ENCODE data around the gene MED12L.
A peak's percentile ranks its signal among the peaks of the same experiment; 100 is the strongest.
"Not testable (repeated sequence)": the region's sequence is repeated elsewhere in the genome, so short reads cannot be mapped to it uniquely, and the experiment has no call there.

MED12L gene

DNA sequence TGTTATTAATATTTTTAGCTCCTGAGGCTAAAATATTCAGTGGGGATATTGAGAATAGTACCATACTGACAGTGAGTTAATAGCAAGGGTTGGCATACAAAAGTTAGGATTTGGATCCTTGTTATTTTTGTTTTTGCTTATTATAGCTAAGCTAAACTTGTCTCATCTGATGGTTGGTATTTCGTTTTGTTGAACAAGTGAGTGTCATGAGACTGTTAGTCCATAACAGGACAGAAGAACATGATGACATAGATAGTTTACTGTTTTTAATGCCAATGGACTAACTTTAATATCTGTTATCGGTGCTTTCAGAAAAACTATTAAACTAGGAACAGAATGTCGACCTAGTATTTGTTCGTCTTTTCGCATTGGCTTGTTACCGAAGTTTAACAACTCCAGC is 69.1 kb downstream of the MED12L start:
- no peak overlapping the region for H3K4me3 ChIP-seq (ENCODE audit: low read length in 2 of 2)
- no peaks in the 10 kb centered on the region for H3K27me3 ChIP-seq (ENCODE audit: control insufficient read depth in 2 of 2, insufficient read depth in 2 of 2, low read length in 2 of 2)
- H3K9me3 ChIP-seq (ENCODE audit: control insufficient read depth in 2 of 2, low read length in 2 of 2), result no peaks in the 10 kb centered on the region
- H3K27ac ChIP-seq (ENCODE audit: low read depth in 2 of 2, low read length in 2 of 2), result no peak overlapping the region
- no peaks in the 10 kb centered on the region for H3K36me3 ChIP-seq (ENCODE audit: control insufficient read depth in 2 of 2, insufficient read depth in 2 of 2, low read length in 2 of 2)
- no peaks in the 10 kb centered on the region for H3K4me1 ChIP-seq (ENCODE audit: control insufficient read depth in 2 of 2, insufficient read depth in 2 of 2, low read length in 2 of 2)
- H3K9ac ChIP-seq (ENCODE audit: low read depth in 1 of 2, low read length in 2 of 2), result no peak overlapping the region

DNA sequence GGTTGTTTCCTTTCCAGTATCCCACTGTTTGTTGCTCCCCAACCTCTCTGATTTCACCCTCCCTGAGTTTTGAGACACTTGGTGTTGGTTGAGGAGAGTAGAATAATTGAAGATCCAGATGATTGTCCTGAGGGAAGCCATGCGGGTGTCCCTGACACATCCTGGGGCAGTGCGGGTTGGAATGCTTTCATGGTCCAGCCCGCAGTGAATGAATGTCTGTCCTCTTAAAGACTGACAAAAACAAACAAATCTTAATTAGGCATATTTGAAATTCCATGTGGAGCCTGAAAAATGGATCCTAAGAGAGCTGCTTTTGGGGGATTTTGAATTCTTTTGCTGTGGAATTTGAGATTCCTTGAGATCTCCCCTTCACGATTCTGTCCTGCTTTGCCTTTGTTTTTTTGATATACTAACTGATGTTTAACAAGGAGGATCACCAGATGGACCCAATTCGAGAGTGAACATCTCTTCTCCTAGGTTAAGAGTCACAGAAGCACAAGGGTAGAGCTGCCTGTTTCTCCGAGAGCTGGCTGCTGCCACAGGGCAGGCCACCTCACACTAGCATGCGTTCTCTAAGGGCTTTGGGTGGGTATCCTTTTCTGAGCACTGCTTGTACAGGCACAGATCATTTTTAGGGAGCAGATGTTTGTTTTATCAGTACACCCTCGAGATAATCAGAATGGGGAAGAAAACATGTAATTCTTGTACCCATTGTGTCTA is 70.1 kb downstream of the MED12L start:
- H3K9me3 ChIP-seq (ENCODE audit: control insufficient read depth in 2 of 2, low read length in 2 of 2), result no peaks in the 10 kb centered on the region
- no peak overlapping the region for H3K9ac ChIP-seq (ENCODE audit: low read depth in 1 of 2, low read length in 2 of 2)
- H3K27me3 ChIP-seq (ENCODE audit: control insufficient read depth in 2 of 2, insufficient read depth in 2 of 2, low read length in 2 of 2), result no peaks in the 10 kb centered on the region
- H3K27ac ChIP-seq (ENCODE audit: low read depth in 2 of 2, low read length in 2 of 2), result no peak overlapping the region
- H3K36me3 ChIP-seq (ENCODE audit: control insufficient read depth in 2 of 2, insufficient read depth in 2 of 2, low read length in 2 of 2), result no peaks in the 10 kb centered on the region
- H3K4me1 ChIP-seq (ENCODE audit: control insufficient read depth in 2 of 2, insufficient read depth in 2 of 2, low read length in 2 of 2), result no peaks in the 10 kb centered on the region
- H3K4me3 ChIP-seq (ENCODE audit: low read length in 2 of 2), result no peak overlapping the region

DNA sequence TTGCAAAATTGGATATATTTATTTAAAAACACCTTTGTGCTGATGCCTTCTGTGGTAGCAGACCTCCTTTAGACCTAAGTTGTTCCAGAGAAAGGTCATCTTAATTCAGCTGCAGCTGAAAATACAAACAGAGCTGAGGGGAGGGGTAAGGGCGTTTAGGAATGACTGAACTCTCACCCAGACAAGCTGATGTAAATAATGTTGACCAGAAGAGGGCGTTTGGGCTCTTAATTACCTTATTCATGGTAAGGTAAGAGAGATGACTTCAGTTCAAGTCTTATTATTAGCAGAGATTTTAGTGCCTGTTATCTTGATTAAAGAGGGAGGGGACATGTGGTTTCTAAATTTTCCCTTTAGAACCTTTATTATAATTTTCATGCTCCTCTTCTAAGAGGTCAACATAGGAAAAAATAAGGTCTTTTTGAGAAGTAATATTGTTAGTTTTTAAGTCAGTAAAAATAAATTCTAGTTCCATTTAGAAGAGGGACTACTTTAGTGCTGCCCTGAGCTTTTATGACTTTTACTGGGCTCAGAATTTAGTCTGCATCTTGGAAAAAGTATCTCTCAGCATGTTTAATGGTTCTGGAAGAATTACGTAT is 71.3 kb downstream of the MED12L start:
- H3K36me3 ChIP-seq (ENCODE audit: control insufficient read depth in 2 of 2, insufficient read depth in 2 of 2, low read length in 2 of 2), result no peaks in the 10 kb centered on the region
- no peaks in the 10 kb centered on the region for H3K27me3 ChIP-seq (ENCODE audit: control insufficient read depth in 2 of 2, insufficient read depth in 2 of 2, low read length in 2 of 2)
- no peaks in the 10 kb centered on the region for H3K4me1 ChIP-seq (ENCODE audit: control insufficient read depth in 2 of 2, insufficient read depth in 2 of 2, low read length in 2 of 2)
- no peaks in the 10 kb centered on the region for H3K9me3 ChIP-seq (ENCODE audit: control insufficient read depth in 2 of 2, low read length in 2 of 2)
- no peak overlapping the region for H3K27ac ChIP-seq (ENCODE audit: low read depth in 2 of 2, low read length in 2 of 2)
- no peak overlapping the region for H3K9ac ChIP-seq (ENCODE audit: low read depth in 1 of 2, low read length in 2 of 2)
- no peak overlapping the region for H3K4me3 ChIP-seq (ENCODE audit: low read length in 2 of 2)

DNA sequence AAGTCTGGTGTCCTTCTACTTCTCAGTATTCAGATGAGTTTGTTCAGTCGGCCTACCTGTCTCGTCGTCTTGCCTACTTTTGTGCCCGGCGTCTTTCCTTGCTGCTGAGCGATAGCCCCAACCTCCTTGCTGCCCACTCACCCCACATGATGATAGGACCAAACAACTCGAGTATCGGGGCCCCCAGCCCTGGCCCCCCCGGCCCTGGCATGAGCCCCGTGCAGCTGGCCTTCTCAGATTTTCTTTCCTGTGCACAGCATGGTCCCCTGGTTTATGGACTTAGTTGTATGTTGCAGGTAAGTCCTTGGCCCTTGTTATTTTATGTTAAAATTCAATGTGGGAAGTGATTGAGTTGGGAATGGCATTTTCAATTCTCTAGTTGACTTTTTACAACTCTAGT is 74.3 kb downstream of the MED12L start:
- no peaks in the 10 kb centered on the region for H3K9me3 ChIP-seq (ENCODE audit: control insufficient read depth in 2 of 2, low read length in 2 of 2)
- H3K27ac ChIP-seq (ENCODE audit: low read depth in 2 of 2, low read length in 2 of 2), result no peak overlapping the region
- no peaks in the 10 kb centered on the region for H3K36me3 ChIP-seq (ENCODE audit: control insufficient read depth in 2 of 2, insufficient read depth in 2 of 2, low read length in 2 of 2)
- no peaks in the 10 kb centered on the region for H3K27me3 ChIP-seq (ENCODE audit: control insufficient read depth in 2 of 2, insufficient read depth in 2 of 2, low read length in 2 of 2)
- no peaks in the 10 kb centered on the region for H3K4me1 ChIP-seq (ENCODE audit: control insufficient read depth in 2 of 2, insufficient read depth in 2 of 2, low read length in 2 of 2)
- H3K9ac ChIP-seq (ENCODE audit: low read depth in 1 of 2, low read length in 2 of 2), result no peak overlapping the region
- H3K4me3 ChIP-seq (ENCODE audit: low read length in 2 of 2), result no peak overlapping the region

DNA sequence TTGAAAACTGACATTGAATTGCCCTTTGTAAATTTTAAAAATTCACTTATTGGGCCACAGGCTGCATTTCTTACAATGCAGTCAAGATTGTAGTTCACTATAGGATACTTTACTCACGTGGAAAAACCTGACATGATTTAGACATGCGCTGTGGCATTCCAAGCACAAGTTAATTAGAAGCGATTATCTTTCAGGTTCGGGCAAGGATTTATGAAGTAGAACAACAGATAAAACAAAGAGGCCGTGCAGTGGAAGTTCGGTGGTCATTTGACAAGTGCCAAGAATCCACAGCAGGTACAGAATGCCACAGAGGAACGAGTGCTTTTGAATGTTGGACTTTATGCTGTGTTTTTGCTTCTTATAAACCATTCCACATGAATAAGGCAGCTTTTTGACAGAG is 79.8 kb downstream of the MED12L start:
- H3K4me3 ChIP-seq (ENCODE audit: low read length in 2 of 2), result no peak overlapping the region
- H3K9ac ChIP-seq (ENCODE audit: low read depth in 1 of 2, low read length in 2 of 2), result no peak overlapping the region
- no peaks in the 10 kb centered on the region for H3K9me3 ChIP-seq (ENCODE audit: control insufficient read depth in 2 of 2, low read length in 2 of 2)
- peaks cover 0 to 3% of the 10 kb centered on the region in 2 donors for H3K4me1 ChIP-seq (ENCODE audit: control insufficient read depth in 2 of 2, insufficient read depth in 2 of 2, low read length in 2 of 2)
- no peaks in the 10 kb centered on the region for H3K36me3 ChIP-seq (ENCODE audit: control insufficient read depth in 2 of 2, insufficient read depth in 2 of 2, low read length in 2 of 2)
- H3K27me3 ChIP-seq (ENCODE audit: control insufficient read depth in 2 of 2, insufficient read depth in 2 of 2, low read length in 2 of 2), result no peaks in the 10 kb centered on the region
- H3K27ac ChIP-seq (ENCODE audit: low read depth in 2 of 2, low read length in 2 of 2), result no peak overlapping the region

DNA sequence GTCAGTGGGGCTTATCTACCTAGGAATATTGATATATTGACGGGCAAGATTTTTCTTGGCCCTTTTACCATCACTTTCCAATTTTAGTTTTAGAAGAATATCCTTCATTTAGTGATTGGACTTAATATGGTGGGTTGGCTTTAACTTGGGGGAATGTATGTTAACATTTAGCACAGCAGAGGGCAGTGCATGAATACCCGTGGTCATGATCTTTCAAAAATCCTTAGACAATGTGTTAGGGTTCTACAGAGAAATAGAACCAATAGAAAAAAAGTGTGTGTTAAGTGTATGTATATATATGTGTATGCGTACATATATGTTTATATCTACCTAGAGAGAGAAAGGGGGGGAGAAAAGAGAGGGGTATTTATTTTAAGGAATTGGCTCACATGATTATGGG is 80.7 kb downstream of the MED12L start:
- peaks cover 0 to 3% of the 10 kb centered on the region in 2 donors for H3K4me1 ChIP-seq (ENCODE audit: control insufficient read depth in 2 of 2, insufficient read depth in 2 of 2, low read length in 2 of 2)

DNA sequence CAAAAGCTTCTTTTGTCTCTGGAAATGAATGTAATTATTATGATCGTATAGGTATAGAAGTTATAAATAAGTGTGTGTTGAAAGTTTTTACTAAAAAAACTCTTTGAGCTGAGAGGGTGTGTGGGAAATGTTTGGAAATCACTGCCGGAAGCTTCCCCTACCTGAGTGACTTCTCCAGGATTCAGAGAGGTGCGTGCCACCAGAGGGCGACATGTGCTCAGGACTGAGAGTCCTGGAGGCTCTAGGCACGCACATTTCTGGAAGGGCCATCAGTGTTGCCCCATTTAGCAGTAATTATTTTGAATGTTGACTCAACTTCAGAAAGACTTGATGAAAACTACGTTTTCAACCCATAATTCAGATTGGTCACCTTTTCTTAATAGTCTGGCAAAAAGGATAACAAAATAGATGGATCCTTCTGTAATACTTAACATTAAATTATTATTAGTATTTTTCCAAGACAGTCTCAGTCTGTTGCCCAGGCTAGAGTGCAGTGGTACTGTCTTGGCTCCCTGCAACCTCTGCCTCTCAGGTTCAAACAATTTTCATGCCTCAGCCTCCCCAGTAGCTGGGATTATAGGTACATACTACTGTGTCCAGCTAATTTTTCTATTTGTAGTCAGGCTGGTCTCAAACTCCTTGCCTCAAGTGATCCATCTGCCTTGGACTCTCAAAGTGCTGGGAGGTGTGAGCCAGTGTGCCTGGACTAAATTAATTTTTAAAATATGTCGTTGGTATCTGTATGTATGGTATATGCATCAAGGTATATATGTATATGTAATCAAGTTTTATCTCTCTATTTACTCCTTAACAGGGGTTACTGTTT is 83.0 kb downstream of the MED12L start:
- Histone ChIP-seq H3K36me3 (ENCODE audit: control insufficient read depth in 2 of 2, insufficient read depth in 2 of 2, low read length in 2 of 2) (no peaks in the 10 kb centered on the region), H3K4me1 (ENCODE audit: control insufficient read depth in 2 of 2, insufficient read depth in 2 of 2, low read length in 2 of 2) (peaks cover 0 to 3% of the 10 kb centered on the region in 2 donors), H3K9me3 (ENCODE audit: control insufficient read depth in 2 of 2, low read length in 2 of 2) (no peaks in the 10 kb centered on the region), H3K27ac (ENCODE audit: low read depth in 2 of 2, low read length in 2 of 2) (no peak overlapping the region), H3K27me3 (ENCODE audit: control insufficient read depth in 2 of 2, insufficient read depth in 2 of 2, low read length in 2 of 2) (no peaks in the 10 kb centered on the region), H3K9ac (ENCODE audit: low read depth in 1 of 2, low read length in 2 of 2) (no peak overlapping the region), H3K4me3 (ENCODE audit: low read length in 2 of 2) (no peak overlapping the region)

More for the DNA sequence above, 80.7 kb downstream of the MED12L start:
- H3K9ac ChIP-seq (ENCODE audit: low read depth in 1 of 2, low read length in 2 of 2), result no peak overlapping the region
- no peaks in the 10 kb centered on the region for H3K9me3 ChIP-seq (ENCODE audit: control insufficient read depth in 2 of 2, low read length in 2 of 2)
- no peak overlapping the region for H3K4me3 ChIP-seq (ENCODE audit: low read length in 2 of 2)
- H3K27ac ChIP-seq (ENCODE audit: low read depth in 2 of 2, low read length in 2 of 2), result no peak overlapping the region
- no peaks in the 10 kb centered on the region for H3K36me3 ChIP-seq (ENCODE audit: control insufficient read depth in 2 of 2, insufficient read depth in 2 of 2, low read length in 2 of 2)
- no peaks in the 10 kb centered on the region for H3K27me3 ChIP-seq (ENCODE audit: control insufficient read depth in 2 of 2, insufficient read depth in 2 of 2, low read length in 2 of 2)

DNA sequence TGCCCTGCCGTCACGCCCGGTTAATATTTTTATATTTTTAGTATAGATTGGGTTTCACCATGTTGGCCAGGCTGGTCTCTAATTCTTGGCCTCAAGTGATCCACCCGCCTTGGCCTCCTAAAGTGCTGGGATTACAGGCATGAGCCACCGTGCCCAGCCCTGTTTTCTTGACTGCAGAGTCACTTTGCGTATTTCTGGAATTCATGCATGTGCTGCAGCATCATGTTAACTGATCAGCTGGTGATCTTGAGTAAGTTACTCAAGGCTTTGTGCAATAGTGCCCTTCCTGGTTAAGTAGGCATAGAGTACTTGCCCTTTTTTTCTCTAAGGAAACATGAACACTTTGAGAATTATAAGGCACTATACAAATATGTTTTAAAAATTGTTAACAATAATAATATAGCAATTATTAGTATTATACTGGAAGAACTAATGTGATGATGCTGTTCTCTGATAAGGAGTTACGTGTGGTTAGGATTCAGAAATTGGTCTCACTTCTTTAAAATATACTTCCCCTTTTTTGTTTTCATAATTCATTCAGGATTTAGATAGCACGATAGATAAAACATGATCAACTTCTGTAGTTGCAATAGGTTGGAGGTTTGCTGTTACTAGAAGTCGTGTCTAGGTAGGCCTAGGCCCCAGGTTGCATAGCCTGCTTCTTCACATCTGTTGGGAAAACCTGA is 83.9 kb downstream of the MED12L start:
- Histone ChIP-seq H3K27ac (ENCODE audit: low read depth in 2 of 2, low read length in 2 of 2) (peak overlapping the region; percentile 21 to 24), H3K27me3 (ENCODE audit: control insufficient read depth in 2 of 2, insufficient read depth in 2 of 2, low read length in 2 of 2) (no peaks in the 10 kb centered on the region), H3K4me1 (ENCODE audit: control insufficient read depth in 2 of 2, insufficient read depth in 2 of 2, low read length in 2 of 2) (peaks cover 0 to 3% of the 10 kb centered on the region in 2 donors), H3K9me3 (ENCODE audit: control insufficient read depth in 2 of 2, low read length in 2 of 2) (no peaks in the 10 kb centered on the region), H3K36me3 (ENCODE audit: control insufficient read depth in 2 of 2, insufficient read depth in 2 of 2, low read length in 2 of 2) (no peaks in the 10 kb centered on the region), H3K4me3 (ENCODE audit: low read length in 2 of 2) (no peak overlapping the region), H3K9ac (ENCODE audit: low read depth in 1 of 2, low read length in 2 of 2) (no peak overlapping the region)

DNA sequence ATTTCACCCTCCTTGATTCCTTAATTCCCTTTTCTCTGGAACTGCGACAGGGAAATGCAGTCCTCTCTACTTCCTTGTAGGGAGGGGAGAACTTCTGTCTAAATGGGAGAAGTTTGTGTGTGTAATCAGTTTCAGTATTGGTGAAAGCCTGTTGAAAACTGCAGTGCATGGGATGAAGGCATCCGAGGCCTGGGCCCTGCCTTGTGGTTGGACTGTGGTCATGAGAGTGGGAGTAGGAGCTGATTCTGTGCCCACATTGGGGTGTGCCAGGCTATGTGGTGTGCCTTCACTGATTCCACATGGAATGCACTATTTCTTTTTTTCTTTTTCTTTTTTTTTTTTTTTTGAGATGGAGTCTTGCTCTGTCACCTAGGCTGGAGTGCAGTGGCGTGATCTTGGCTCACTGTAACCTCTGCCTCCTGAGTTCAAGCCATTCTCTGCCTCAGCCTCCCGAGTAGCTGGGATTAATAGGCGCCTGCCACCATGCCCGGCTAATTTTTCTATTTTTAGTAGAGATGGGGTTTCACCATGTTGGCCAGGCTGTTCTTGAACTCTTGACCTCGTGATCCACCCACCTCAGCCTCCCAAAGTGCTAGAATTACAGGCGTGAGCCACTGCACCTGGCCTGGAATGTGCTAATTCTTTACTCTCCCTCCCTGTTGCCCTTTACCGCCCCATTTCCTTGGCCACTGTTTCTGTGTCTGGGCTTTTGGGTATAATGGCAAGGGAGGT is 84.7 kb downstream of the MED12L start:
- not testable (repeated sequence) for H3K9me3 ChIP-seq (ENCODE audit: control insufficient read depth in 2 of 2, low read length in 2 of 2); H3K4me3 ChIP-seq (ENCODE audit: low read length in 2 of 2); H3K36me3 ChIP-seq (ENCODE audit: control insufficient read depth in 2 of 2, insufficient read depth in 2 of 2, low read length in 2 of 2); H3K4me1 ChIP-seq (ENCODE audit: control insufficient read depth in 2 of 2, insufficient read depth in 2 of 2, low read length in 2 of 2); H3K27me3 ChIP-seq (ENCODE audit: control insufficient read depth in 2 of 2, insufficient read depth in 2 of 2, low read length in 2 of 2); H3K9ac ChIP-seq (ENCODE audit: low read depth in 1 of 2, low read length in 2 of 2)
- peak overlapping the region; percentile 38 to 53 for H3K27ac ChIP-seq (ENCODE audit: low read depth in 2 of 2, low read length in 2 of 2)

Measured in mucosa of rectum (tissue), 2 donors.